Transverse colon (tissue), 4 donors: ENCODE measurements around the gene RPL6. TPM values are rescaled to one million over a fixed set of nuclear protein-coding genes. Genes with fewer than 3 reads are reported as not detected.
"Not testable (repeated sequence)": the region's sequence is repeated elsewhere in the genome, so short reads cannot be mapped to it uniquely, and the experiment has no call there.

Experiments
- DNase-seq: peaks from one replicate; pipeline ENCODE4 v3.0.0-alpha.2; 2019
- H3K27ac ChIP-seq, 4 donors: fragments of 200-600 bp; sonication (generic); 2 replicates each; pipeline ENCODE4 v1.5.1; 2016 to 2018; ENCODE audit warnings: inconsistent platforms in 4 of 4
- H3K27me3 ChIP-seq: fragments of 200-600 bp; sonication (generic); 2 replicates; pipeline ENCODE4 v1.5.1; 2017; ENCODE audit warnings: inconsistent platforms
- H3K36me3 ChIP-seq, 4 donors: fragments of 200-600 bp; sonication (generic); 2 replicates each; pipeline ENCODE4 v1.5.1; 2017 to 2019; ENCODE audit warnings: inconsistent platforms in 4 of 4
- H3K4me1 ChIP-seq, 4 donors: fragments of 200-600 bp; sonication (generic); 2 replicates each; pipeline ENCODE4 v1.5.1; 2017 to 2020; ENCODE audit warnings: inconsistent platforms in 4 of 4
- H3K4me3 ChIP-seq, 4 donors: fragments of 200-600 bp; sonication (generic); 1 replicate in 1 of 4; 2 replicates in 3 of 4; pipeline versions ENCODE4 v1.5.1 to v1.6.1; 2017 to 2019; ENCODE audit warnings: inconsistent platforms in 4 of 4
- H3K9me3 ChIP-seq, 2 donors: fragments of 200-600 bp; sonication (generic); 2 replicates each; pipeline ENCODE4 v1.5.1; 2017 to 2019; ENCODE audit warnings: inconsistent platforms in 2 of 2
- CTCF ChIP-seq, 5 experiments: fragments of 200-600 bp in 3 of 5; fragments of 450-650 bp in 2 of 5; sonication (generic) in 3 of 5; IDR thresholded peaks; 1 replicate in 2 of 5; 2 replicates in 3 of 5; pipeline ENCODE4 v1.5.1; 2016 to 2017; ENCODE audit warnings: antibody characterized with exemption in 5 of 5, inconsistent platforms in 3 of 5, mild to moderate bottlenecking in 2 of 5, moderate library complexity in 1 of 5
- EP300 ChIP-seq: sonication (generic); formaldehyde crosslinking; IDR thresholded peaks from one replicate; pipeline ENCODE4 v1.6.1; 2017; ENCODE audit warnings: antibody characterized with exemption, low read depth
- POLR2A ChIP-seq: fragments of 450-650 bp; IDR thresholded peaks from one replicate; pipeline ENCODE4 v1.6.1; 2016; ENCODE audit warnings: antibody characterized with exemption, mild to moderate bottlenecking, moderate library complexity
- POLR2AphosphoS5 ChIP-seq, 3 donors: sonication (generic); formaldehyde crosslinking; IDR thresholded peaks; one replicate each; pipeline ENCODE4 v1.6.1; 2016; ENCODE audit warnings: antibody characterized with exemption in 3 of 3
- WGBS, 2 donors: methylation state at CpG; one replicate each; pipeline ENCODE4 v1.1.5; 2018; ENCODE audit warnings: low coverage in 1 of 2; 5-methylcytosine and 5-hydroxymethylcytosine counted together
- in situ Hi-C, 4 donors: fragments of 200-750 bp; cut with MboI; loops; one replicate each; pipeline versions ENCODE4 v1.15.0 to v1.15.1; 2017; ENCODE audit warnings: low sequenced_read_pairs in 3 of 4, low pct_ligation_motif_present in 1 of 4, low pct_unique_long_range_greater_than_20kb in 1 of 4
- intact Hi-C: fragments of 100-400 bp; cut with DNase I; formaldehyde crosslinking; loops from one replicate; pipeline ENCODE4 v1.15.1; 2023; ENCODE audit warnings: low total_unique reads
- total RNA-seq, 4 donors: library from RNA; depleted of rRNA; stranded (reverse); fragments of >200 nt; gene quantifications; one replicate each; pipeline ENCODE4 v1.1.0, GENCODE V29; 2016

The RPL6 gene
- total RNA-seq, 4 donors from 2014 or later, result 361 to 1,162 (median 790) TPM

- TF ChIP-seq POLR2AphosphoS5 (IDR thresholded peaks at IDR 0.05), result peak; percentile 25 to 52 (median 48)
- TF ChIP-seq CTCF (IDR thresholded peaks at IDR 0.05), result no peak
- no peak for TF ChIP-seq EP300
- peak; percentile 61 for DNase-seq
- WGBS, 2 donors, result 0 to 1% methylated on average over 1 to 28 of the region's 31 CpGs
These were observed 10.1 kb upstream of the RPL6 start for GRCh38 chr12:112419297-112420133.

DNA sequence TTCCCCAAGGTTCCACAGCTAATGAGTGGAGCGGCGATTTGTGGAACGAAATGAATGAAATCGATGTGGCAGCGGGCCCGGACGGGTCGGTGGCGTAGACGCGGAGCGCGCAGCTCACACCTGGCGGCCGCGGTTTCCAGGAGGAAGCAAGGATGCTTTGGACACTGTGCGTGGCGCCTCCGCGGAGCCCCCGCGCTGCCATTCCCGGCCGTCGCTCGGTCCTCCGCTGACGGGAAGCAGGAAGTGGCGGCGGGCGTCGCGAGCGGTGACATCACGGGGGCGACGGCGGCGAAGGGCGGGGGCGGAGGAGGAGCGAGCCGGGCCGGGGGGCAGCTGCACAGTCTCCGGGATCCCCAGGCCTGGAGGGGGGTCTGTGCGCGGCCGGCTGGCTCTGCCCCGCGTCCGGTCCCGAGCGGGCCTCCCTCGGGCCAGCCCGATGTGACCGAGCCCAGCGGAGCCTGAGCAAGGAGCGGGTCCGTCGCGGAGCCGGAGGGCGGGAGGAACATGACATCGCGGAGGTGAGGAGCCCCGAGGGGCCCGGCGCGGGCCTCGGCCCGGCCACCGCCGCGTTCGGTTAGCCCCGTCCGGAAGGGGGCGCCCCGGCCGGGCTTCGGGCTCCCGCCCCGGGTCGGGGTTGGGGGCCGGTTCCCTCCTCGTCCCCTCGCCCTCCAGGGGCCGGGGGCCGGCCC, 9.3 kb upstream of the RPL6 start, which contains the start of gene PTPN11:
Gene PTPN11, plus strand, starts transcription at position 340 of the 689 bp plus-strand sequence. Its CDS starts 165 bp downstream, at position 505.
- 0% methylated on average over 7 to 30 of the region's 89 CpGs for WGBS, 2 donors
- Histone ChIP-seq H3K36me3 (no peaks in the 10 kb centered on the region), H3K9me3 (no peaks in the 10 kb centered on the region), H3K4me1 (peaks cover 6 to 35% (median 23%) of the 10 kb centered on the region in 4 donors), H3K4me3 (peak within 1 kb of the TSS; percentile 75 to 98 (median 88)), H3K27me3 (no peaks in the 10 kb centered on the region), H3K27ac (peak within 1 kb of the TSS; percentile 93 to 100 (median 97))
- intact Hi-C loops (no loop called here), in situ Hi-C loops (no loop called here)
- DNase-seq, result peak; percentile 92
- TF ChIP-seq POLR2A, result peak; percentile 95
- TF ChIP-seq POLR2AphosphoS5 (IDR thresholded peaks at IDR 0.05), result peak; percentile 98 to 99 (median 99)
- TF ChIP-seq EP300, result no peak
- peak in 4 of 5 experiments; percentile 26 to 46 (median 32) for TF ChIP-seq CTCF (IDR thresholded peaks at IDR 0.05)

More at GRCh38 chr12:112419297-112420133, 10.1 kb upstream of the RPL6 start:
- in situ Hi-C loops (no loop called here), intact Hi-C loops (no loop called here)
- no peaks in the 10 kb centered on the region for H3K27me3 ChIP-seq
- H3K4me3 ChIP-seq, result peak overlapping the region; percentile 75 to 98 (median 88)
- peaks cover 6 to 40% (median 24%) of the 10 kb centered on the region in 4 donors for H3K4me1 ChIP-seq
- peak overlapping the region; percentile 93 to 100 (median 97) for H3K27ac ChIP-seq
- no peaks in the 10 kb centered on the region for H3K36me3 ChIP-seq
- H3K9me3 ChIP-seq, result no peaks in the 10 kb centered on the region

GRCh38 chr12:112418273-112418607, 8.8 kb upstream of the RPL6 start:
- peak overlapping the region; percentile 75 to 98 (median 88) for H3K4me3 ChIP-seq
- peak overlapping the region; percentile 93 to 100 (median 97) for H3K27ac ChIP-seq
- peaks cover 6 to 35% (median 23%) of the 10 kb centered on the region in 4 donors for H3K4me1 ChIP-seq
- intact Hi-C loops, result no loop called here
- H3K27me3 ChIP-seq, result no peaks in the 10 kb centered on the region
- in situ Hi-C loops, result no loop called here
- no peak for DNase-seq
- no peaks in the 10 kb centered on the region for H3K9me3 ChIP-seq
- 0 to 3% methylated on average over 3 to 18 of the region's 18 CpGs for WGBS, 2 donors
- TF ChIP-seq CTCF (IDR thresholded peaks at IDR 0.05) (no peak), EP300 (no peak), POLR2A (no peak), POLR2AphosphoS5 (IDR thresholded peaks at IDR 0.05) (no peak)
- no peaks in the 10 kb centered on the region for H3K36me3 ChIP-seq

DNA sequence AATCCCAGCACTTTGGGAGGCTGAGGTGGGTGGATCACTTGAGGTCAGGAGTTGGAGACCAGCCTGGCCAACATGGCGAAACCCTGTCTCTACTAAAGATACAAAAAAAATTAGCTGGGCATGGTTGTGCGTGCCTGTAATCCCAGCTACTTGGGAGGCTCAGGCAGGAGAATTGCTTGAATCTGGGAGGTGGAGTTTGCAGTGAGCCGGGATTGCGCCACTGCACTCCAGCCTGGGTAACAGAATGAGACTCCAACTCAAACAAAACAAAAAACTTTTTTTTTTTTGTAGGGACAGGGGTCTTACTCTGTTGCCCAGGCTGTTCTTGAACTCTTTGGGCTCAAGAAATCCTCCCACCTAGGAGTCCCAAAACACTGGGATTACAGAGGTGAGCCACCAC, 6.1 kb upstream of the RPL6 start:
- H3K4me3 ChIP-seq, H3K27me3 ChIP-seq, intact Hi-C loops, DNase-seq, in situ Hi-C loops, H3K36me3 ChIP-seq, H3K27ac ChIP-seq, H3K9me3 ChIP-seq: not testable (repeated sequence)
- WGBS, 2 donors, result 93% methylated on average over 2 to 4 of the region's 4 CpGs
- H3K4me1 ChIP-seq, result peaks cover 3 to 24% (median 17%) of the 10 kb centered on the region in 4 donors
